ENCODE measurements around the gene GPC3.

DNA sequence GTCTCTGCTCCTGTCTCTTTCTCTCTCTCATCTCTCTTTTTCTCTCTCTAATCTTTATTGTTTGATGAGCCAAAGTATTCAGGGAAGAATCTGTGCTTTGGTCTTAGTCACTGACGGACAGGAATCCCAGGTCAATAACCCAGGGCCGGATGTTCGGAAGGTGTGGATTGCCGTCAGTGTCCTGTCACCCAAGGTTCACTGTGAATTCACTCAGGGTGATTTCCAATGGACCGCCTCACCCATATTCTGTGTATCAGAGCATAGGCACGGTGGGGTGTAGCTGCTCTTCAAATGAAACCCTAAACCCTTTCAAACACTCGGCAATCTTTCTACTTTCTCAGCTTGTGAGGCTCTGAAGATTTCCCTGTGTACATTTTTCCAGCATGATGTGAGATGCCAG lies 425.5 kb downstream of the GPC3 start:
- TF ChIP-seq, protein P1, sequence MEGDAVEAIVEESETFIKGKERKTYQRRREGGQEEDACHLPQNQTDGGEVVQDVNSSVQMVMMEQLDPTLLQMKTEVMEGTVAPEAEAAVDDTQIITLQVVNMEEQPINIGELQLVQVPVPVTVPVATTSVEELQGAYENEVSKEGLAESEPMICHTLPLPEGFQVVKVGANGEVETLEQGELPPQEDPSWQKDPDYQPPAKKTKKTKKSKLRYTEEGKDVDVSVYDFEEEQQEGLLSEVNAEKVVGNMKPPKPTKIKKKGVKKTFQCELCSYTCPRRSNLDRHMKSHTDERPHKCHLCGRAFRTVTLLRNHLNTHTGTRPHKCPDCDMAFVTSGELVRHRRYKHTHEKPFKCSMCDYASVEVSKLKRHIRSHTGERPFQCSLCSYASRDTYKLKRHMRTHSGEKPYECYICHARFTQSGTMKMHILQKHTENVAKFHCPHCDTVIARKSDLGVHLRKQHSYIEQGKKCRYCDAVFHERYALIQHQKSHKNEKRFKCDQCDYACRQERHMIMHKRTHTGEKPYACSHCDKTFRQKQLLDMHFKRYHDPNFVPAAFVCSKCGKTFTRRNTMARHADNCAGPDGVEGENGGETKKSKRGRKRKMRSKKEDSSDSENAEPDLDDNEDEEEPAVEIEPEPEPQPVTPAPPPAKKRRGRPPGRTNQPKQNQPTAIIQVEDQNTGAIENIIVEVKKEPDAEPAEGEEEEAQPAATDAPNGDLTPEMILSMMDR (IDR thresholded peaks at IDR 0.05) = no peak
- TF ChIP-seq, protein P2, sequence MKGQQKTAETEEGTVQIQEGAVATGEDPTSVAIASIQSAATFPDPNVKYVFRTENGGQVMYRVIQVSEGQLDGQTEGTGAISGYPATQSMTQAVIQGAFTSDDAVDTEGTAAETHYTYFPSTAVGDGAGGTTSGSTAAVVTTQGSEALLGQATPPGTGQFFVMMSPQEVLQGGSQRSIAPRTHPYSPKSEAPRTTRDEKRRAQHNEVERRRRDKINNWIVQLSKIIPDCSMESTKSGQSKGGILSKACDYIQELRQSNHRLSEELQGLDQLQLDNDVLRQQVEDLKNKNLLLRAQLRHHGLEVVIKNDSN (IDR thresholded peaks at IDR 0.05; ENCODE audit: borderline replicate concordance, low read depth) = no peak
- no peak for TF ChIP-seq TEAD4 (IDR thresholded peaks at IDR 0.05; ENCODE audit: borderline replicate concordance, insufficient read depth)
- no peak for TF ChIP-seq JUND (IDR thresholded peaks at IDR 0.05)
- no peak for TF ChIP-seq POLR2AphosphoS5 (IDR thresholded peaks at IDR 0.05; ENCODE audit: low read depth, low read length)
- TF ChIP-seq, protein P3, sequence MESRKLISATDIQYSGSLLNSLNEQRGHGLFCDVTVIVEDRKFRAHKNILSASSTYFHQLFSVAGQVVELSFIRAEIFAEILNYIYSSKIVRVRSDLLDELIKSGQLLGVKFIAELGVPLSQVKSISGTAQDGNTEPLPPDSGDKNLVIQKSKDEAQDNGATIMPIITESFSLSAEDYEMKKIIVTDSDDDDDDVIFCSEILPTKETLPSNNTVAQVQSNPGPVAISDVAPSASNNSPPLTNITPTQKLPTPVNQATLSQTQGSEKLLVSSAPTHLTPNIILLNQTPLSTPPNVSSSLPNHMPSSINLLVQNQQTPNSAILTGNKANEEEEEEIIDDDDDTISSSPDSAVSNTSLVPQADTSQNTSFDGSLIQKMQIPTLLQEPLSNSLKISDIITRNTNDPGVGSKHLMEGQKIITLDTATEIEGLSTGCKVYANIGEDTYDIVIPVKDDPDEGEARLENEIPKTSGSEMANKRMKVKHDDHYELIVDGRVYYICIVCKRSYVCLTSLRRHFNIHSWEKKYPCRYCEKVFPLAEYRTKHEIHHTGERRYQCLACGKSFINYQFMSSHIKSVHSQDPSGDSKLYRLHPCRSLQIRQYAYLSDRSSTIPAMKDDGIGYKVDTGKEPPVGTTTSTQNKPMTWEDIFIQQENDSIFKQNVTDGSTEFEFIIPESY (IDR thresholded peaks at IDR 0.05; ENCODE audit: borderline replicate concordance, low read depth) = no peak
- no peak for TF ChIP-seq YY1 (IDR thresholded peaks at IDR 0.05; ENCODE audit: low read depth)
- no peak for TF ChIP-seq SMC3 (IDR thresholded peaks at IDR 0.05; ENCODE audit: low read depth, low read length)
- TF ChIP-seq EP300 (IDR thresholded peaks at IDR 0.05; ENCODE audit: borderline replicate concordance in 1 of 2, low read depth in 1 of 2, low read length in 1 of 2) = no peak

All from SK-N-SH (cell line).